ENCODE data around the gene MARK3.

MARK3 gene

GRCh38 chr14:103393676-103394626 is 8.7 kb downstream of the MARK3 start:
- no peak for DNase-seq (ENCODE audit: low read depth in 2 of 2, low spot score in 1 of 2)

- DNase-seq (ENCODE audit: low read depth in 2 of 2, low spot score in 1 of 2), result no peak
Measured at GRCh38 chr14:103395244-103395643, 10.0 kb downstream of the MARK3 start.

GRCh38 chr14:103396463-103396862 is 11.2 kb downstream of the MARK3 start:
- DNase-seq (ENCODE audit: low read depth in 2 of 2, low spot score in 1 of 2), result no peak

- no peak for DNase-seq (ENCODE audit: low read depth in 2 of 2, low spot score in 1 of 2)
Measured at GRCh38 chr14:103398427-103399195, 13.4 kb downstream of the MARK3 start.

GRCh38 chr14:103400537-103400936 is 15.3 kb downstream of the MARK3 start:
- DNase-seq (ENCODE audit: low read depth in 2 of 2, low spot score in 1 of 2), result no peak

GRCh38 chr14:103401223-103402214 is 16.3 kb downstream of the MARK3 start:
- DNase-seq (ENCODE audit: low read depth in 2 of 2, low spot score in 1 of 2), result no peak

GRCh38 chr14:103402695-103403094 is 17.5 kb downstream of the MARK3 start:
- no peak for DNase-seq (ENCODE audit: low read depth in 2 of 2, low spot score in 1 of 2)

- no peak for DNase-seq (ENCODE audit: low read depth in 2 of 2, low spot score in 1 of 2)
Measured at GRCh38 chr14:103404032-103404918, 19.1 kb downstream of the MARK3 start.

GRCh38 chr14:103404920-103405319 is 19.7 kb downstream of the MARK3 start:
- DNase-seq (ENCODE audit: low read depth in 2 of 2, low spot score in 1 of 2), result no peak

GRCh38 chr14:103408491-103409155 is 23.4 kb downstream of the MARK3 start:
- no peak for DNase-seq (ENCODE audit: low read depth in 2 of 2, low spot score in 1 of 2)

- DNase-seq (ENCODE audit: low read depth in 2 of 2, low spot score in 1 of 2), result no peak
Measured at GRCh38 chr14:103416916-103417315, 31.7 kb downstream of the MARK3 start.

- DNase-seq (ENCODE audit: low read depth in 2 of 2, low spot score in 1 of 2), result no peak
Measured at GRCh38 chr14:103418481-103418818, 33.2 kb downstream of the MARK3 start.

- no peak for DNase-seq (ENCODE audit: low read depth in 2 of 2, low spot score in 1 of 2)
Measured at GRCh38 chr14:103421556-103421955, 36.3 kb downstream of the MARK3 start.

GRCh38 chr14:103423050-103423461 is 37.8 kb downstream of the MARK3 start:
- no peak for DNase-seq (ENCODE audit: low read depth in 2 of 2, low spot score in 1 of 2)

GRCh38 chr14:103427485-103428443 is 42.5 kb downstream of the MARK3 start:
- DNase-seq (ENCODE audit: low read depth in 2 of 2, low spot score in 1 of 2), result no peak

- DNase-seq (ENCODE audit: low read depth in 2 of 2, low spot score in 1 of 2), result no peak
Measured at GRCh38 chr14:103428723-103429556, 43.7 kb downstream of the MARK3 start.

GRCh38 chr14:103430358-103430757 is 45.1 kb downstream of the MARK3 start:
- no peak for DNase-seq (ENCODE audit: low read depth in 2 of 2, low spot score in 1 of 2)

Measured in stimulated activated CD8-positive, alpha-beta memory T cell treated with anti-CD3 and anti-CD28 coated beads, Interleukin-4, amount 100 ng/mL, for 1 hour (primary cell).